ENCODE results near the gene MMP17.

DNA sequence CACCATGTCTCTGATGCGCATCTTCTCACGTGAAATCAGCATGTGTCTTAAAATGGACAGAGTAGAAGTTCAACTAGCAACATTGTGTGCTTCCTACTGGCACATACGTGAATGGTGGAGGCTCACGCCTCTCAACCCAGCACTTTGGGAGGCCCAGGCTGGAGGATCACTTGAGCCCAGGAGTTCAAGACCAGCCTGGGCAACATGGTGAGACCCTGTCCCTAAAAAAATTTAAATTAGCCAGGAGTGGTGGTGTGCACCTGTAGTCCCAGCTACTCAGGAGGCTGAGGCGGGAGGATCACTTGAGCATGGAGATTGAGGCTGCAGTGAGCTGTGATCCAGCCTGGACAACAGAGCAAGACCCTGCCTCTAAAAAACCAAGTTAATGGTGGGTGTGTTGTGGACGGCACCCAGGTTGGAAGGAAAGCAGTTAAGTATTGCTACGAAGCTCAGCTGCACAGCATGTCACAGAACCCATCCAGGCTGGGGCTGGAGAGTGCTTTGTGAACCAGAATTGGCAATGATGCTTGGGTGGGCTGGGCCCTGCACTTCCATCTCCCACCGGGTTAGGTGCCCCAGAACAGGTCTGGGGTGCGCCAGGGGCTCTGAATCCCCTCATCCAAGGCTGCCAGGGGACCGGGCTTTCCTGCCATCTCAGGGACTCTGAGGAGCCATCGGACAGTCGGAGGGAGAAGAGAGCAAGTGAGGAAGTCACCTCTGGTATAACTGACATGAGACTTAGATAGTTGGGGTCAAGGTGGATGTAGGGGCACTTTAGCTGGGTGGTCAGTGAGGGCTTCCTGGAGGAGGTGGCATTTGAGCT, 33.3 kb downstream of the MMP17 start:
- TF ChIP-seq MXI1 (conservative IDR thresholded peaks at IDR 0.05; ENCODE audit: poor library complexity, severe bottlenecking) (no peak), SMC3 (conservative IDR thresholded peaks at IDR 0.05; ENCODE audit: poor library complexity) (no peak), RAD21 (conservative IDR thresholded peaks at IDR 0.05) (no peak), EZH2 (IDR thresholded peaks at IDR 0.05; ENCODE audit: borderline replicate concordance, insufficient read depth, low read length, poor library complexity, severe bottlenecking) (no peak), EP300 (conservative IDR thresholded peaks at IDR 0.05; ENCODE audit: poor library complexity, severe bottlenecking) (no peak), CTCF (IDR thresholded peaks at IDR 0.05; ENCODE audit: poor library complexity, severe bottlenecking) (no peak), POLR2AphosphoS5 (IDR thresholded peaks at IDR 0.05) (no peak)

All from neural cell (in vitro differentiated cells).